Measurements from ENCODE around the gene IKZF1.
"Not testable (repeated sequence)": the region's sequence is repeated elsewhere in the genome, so short reads cannot be mapped to it uniquely, and the experiment has no call there.

IKZF1 gene

DNA sequence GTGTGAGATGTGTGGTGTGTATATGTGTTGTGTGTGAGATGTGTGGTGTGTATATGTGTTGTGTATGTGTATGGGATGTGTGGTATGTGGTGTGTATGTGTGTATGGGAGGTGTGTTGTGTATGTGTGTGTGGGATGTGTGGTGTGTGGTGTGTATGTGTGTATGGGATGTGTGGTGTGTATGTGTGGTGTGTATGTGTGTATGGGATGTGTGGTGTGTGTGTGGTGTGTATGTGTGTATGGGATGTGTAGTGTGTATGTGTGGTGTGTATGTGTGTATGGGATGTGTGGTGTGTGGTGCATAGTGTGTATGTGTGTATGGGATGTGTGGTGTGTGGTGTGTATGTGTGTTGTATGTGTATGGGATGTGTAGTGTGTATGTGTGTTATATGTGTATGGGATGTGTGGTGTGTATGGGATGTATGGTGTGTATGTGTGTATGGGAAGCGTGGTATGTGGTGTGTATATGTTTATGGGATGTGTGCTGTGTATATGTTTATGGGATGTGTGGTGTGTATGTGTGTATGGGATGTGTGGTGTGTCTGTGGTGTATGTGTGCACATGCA is 30.8 kb downstream of the IKZF1 start:
- no peak for DNase-seq

DNA sequence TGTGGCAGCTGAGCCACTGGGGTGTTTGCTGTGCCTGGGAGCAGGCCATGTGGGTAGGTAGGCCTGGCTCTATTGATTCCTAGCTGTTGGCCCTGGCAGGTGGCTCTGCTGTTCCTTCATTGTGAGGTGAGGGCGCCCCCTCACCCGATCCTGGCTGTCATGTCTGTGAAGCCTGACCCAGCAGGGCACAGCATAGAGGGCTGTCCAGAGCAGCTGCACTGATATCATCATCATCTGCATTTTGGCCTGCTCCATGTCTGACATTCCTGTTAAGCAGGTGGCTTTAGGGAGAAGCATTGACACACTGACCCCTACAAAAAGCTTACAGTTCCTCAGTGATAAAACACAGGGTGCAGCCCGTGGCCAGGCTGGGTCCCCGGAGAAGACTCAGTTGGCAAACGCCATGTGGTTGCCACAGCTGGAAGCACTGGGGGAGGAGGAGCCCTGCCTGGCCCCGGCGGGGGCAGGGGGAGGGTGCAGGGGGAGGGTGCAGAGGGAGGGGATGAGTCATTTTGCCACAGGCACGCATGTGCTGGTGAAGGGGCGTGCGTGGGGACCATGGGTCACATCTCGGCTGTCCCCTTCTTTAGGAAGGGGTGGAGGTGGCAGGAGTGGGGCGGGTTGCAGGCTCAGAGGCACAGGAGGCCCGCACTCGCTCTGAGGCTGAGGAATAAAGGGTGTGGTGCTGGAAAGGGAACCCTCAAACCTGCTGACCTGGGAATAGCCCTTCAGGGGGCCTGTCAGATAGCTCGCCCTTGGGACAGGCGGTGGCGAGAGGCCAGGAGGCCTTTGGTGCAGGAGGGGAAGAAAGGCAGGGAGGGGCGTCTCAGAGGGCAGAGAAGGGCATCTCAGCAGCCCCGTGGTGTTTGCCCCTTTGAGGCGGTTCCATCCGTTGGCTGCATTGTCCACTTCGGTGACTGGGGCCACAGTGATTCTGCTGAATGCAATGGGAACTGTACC is 31.6 kb downstream of the IKZF1 start:
- DNase-seq = peak; percentile 47 to 74 (median 62)

- DNase-seq = no peak
Observed at GRCh38 chr7:50336894-50337703, 32.6 kb downstream of the IKZF1 start.

GRCh38 chr7:50339472-50339871 is 35.0 kb downstream of the IKZF1 start:
- not testable (repeated sequence) for DNase-seq

DNA sequence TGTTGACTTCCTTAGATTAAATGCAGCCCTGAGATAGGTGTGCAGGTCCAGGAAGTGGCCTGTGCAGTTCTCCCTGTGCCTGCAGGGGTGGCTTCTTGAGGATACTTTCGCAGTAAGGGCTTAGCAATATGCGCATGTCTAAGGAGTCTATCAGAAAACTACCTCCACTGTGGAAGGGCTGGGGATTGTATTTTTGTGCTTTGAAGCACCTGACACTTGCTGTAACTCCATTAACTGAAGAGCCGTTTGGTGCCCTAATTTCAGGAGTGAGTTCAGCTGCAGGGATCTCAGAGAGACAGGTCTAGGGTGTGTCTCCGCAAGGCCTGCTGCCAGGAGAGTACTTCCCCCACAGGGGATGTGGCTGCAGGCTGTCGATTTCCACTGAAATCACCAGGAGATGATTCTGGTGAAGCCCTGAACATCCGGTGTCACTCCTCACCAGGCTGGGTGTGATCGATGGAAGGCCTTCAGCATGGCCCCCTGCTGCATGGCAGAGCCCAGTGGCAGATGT is 35.5 kb downstream of the IKZF1 start:
- peak in 2 of 4 experiments; percentile 26 to 29 for DNase-seq

DNA sequence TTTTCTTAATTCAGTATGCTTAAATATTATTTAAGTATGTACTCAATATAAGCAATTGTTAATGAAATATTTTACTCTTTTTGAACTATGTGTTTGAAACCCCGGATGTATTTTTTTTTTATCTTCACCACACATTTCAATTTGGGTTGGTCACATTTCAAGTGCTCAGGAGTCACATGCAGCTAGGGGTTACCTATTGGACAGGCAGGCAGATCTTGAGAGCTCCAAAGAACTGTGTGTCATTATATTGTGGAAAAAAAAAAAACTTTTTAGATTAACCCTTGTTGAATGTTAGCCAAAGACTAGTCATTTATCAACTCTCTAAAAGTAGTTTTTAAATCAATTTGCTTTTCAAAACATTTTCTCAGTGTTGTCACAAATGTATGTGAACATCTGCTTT is 37.2 kb downstream of the IKZF1 start:
- no peak for DNase-seq

DNA sequence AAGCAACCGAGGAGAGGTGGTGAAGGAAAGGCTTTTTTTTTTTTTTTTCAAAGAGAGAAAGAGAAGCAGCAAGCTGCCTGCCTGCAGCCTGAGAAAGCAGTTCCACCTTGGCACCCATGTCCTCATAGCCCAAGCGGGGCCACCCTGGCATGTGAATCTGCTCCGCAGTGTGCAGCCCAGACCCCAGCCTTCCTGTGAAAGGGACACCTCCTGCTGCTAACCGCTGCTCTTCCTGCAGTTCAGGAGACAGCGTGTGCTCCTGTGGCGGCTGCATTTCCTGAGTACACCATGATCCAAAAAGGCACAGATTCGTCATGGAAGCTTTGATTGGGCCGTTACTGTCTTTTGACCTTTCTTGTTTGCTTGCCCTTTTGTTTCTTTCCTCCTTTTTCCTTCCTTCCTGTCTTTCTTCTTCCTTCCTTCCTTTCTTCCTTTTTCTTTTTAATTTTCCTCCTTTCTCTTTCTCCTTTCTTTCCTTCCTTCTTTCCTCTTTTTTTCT is 38.1 kb downstream of the IKZF1 start:
- no peak for DNase-seq

- no peak for DNase-seq
Observed at GRCh38 chr7:50346545-50347497, 42.3 kb downstream of the IKZF1 start.

DNA sequence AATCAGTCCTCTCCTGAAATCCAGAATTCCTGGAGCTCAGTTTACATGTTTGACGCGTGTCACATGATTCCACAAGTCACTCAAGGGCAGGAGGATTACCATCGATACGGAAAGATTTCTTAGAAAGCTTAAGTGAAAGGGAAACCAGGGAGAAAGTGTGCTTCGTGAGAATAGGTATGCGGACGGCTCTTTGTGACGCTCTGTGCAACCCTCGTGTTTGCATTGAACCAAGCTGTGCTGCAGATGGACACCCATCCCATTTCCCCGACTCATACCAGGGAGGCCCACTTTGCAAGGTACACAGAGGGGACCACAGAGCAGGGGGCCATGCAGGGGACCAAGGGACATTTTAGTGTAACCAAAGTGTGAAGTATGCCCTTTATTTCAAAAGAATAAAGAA is 43.2 kb downstream of the IKZF1 start:
- no peak for DNase-seq

GRCh38 chr7:50348469-50349162 is 44.1 kb downstream of the IKZF1 start:
- DNase-seq = no peak

- no peak for DNase-seq
Observed at GRCh38 chr7:50349399-50349798, 44.9 kb downstream of the IKZF1 start.

GRCh38 chr7:50349963-50350944 is 45.7 kb downstream of the IKZF1 start:
- DNase-seq = peak; percentile 51 to 71 (median 54)

DNA sequence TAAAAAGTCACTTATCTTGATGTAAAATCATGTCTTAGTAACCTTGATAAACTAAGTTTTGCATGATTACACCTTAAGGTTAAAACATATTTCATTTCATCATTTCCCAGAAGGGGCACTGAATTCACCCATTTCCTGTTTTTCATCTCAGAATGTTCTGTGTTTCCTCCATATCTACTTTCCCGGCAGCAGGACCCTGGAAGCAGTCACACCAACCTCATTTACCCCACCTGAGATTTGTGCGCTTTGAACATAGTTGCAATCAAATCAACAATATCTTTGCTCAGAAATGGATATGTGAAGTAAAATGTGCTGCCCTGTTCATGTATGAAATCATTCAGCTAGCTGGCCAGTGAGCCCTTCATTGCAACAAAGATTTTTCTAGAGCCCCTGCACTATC is 46.8 kb downstream of the IKZF1 start:
- DNase-seq = peak in 1 of 4 experiments; percentile 29

DNA sequence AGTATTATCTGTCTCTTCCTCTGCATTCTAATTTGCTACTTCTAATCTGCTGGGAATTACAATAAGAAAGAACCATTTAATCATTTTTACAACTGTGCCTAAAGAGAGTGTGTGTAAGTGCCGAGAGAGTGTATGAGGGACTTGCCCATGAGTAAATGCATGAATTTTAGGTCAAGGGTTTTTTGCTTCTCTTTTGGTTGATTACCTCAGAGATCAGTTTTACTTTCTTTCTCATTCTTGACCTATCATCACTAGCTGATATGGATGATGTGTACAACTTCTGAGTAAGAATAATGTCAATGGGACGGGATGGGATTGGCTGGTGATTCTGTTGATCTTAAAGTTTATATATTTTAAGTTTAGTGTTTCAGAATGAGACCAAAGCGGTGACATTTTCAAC is 47.8 kb downstream of the IKZF1 start:
- DNase-seq = no peak

GRCh38 chr7:50352751-50353150 is 48.2 kb downstream of the IKZF1 start:
- no peak for DNase-seq

- no peak for DNase-seq
Observed at GRCh38 chr7:50353201-50353600, 48.7 kb downstream of the IKZF1 start.

GRCh38 chr7:50353894-50354595 is 49.5 kb downstream of the IKZF1 start:
- no peak for DNase-seq

GRCh38 chr7:50355817-50356178 is 51.3 kb downstream of the IKZF1 start:
- no peak for DNase-seq

- no peak for DNase-seq
Observed at GRCh38 chr7:50356212-50356944, 51.9 kb downstream of the IKZF1 start.
